K562 (cell line): Measurements from ENCODE around the gene LYZL4. TPM values are rescaled to one million over a fixed set of nuclear protein-coding genes. Genes with fewer than 3 reads are reported as not detected.

Source experiments
- CREBBP ChIP-seq: IDR thresholded peaks from one replicate; pipeline ENCODE4 v1.6.1; 2012; ENCODE audit warnings: low read depth, mild to moderate bottlenecking, control low read depth, inconsistent platforms, low read length
- CTCFL ChIP-seq: IDR thresholded peaks from 2 replicates; pipeline ENCODE4 v1.6.1; 2011; ENCODE audit warnings: borderline replicate concordance, low read depth, mild to moderate bottlenecking, moderate library complexity, low read length; ENCODE audit not compliant: insufficient read depth, poor library complexity, severe bottlenecking
- FOXM1 ChIP-seq, 2 experiments: fragments of 450-650 bp in 1 of 2; sonication (generic) in 1 of 2; formaldehyde crosslinking in 1 of 2; IDR thresholded peaks; 2 replicates each; pipeline versions ENCODE4 v1.6.1 to v1.9.0; 2017 to 2022; ENCODE audit warnings: low read depth in 2 of 2, mild to moderate bottlenecking in 2 of 2, missing genetic modification reagents in 1 of 2, moderate library complexity in 1 of 2
- HNRNPH1 ChIP-seq: fragments of 200-400 bp; formaldehyde crosslinking; optimal IDR thresholded peaks from 2 replicates; pipeline ENCODE3; 2017; ENCODE audit warnings: low read depth, mild to moderate bottlenecking, low read length, moderate library complexity
- KLF1 ChIP-seq: fragments of 450-650 bp; IDR thresholded peaks from 2 replicates; pipeline ENCODE4 v1.6.1; 2016; ENCODE audit warnings: missing genetic modification characterization, missing compliant biosample characterization
- PRDM10 ChIP-seq: fragments of 450-650 bp; IDR thresholded peaks from 2 replicates; pipeline ENCODE4 v1.6.1; 2018; ENCODE audit not compliant: partially characterized antibody
- RBM17 ChIP-seq: fragments of 200-400 bp; formaldehyde crosslinking; IDR thresholded peaks from 2 replicates; pipeline ENCODE4 v1.6.1; 2017; ENCODE audit warnings: low read depth, mild to moderate bottlenecking, low read length, borderline replicate concordance
- SRSF7 ChIP-seq: fragments of 200-400 bp; formaldehyde crosslinking; optimal IDR thresholded peaks from 2 replicates; pipeline ENCODE3; 2017; ENCODE audit warnings: mild to moderate bottlenecking, low read depth, low read length
- THRB ChIP-seq: fragments of 450-650 bp; formaldehyde crosslinking; conservative IDR thresholded peaks from 2 replicates; pipeline ENCODE4 v1.4.0; 2022; ENCODE audit warnings: mild to moderate bottlenecking, missing genetic modification characterization
- ZBTB12 ChIP-seq: fragments of 250-450 bp; sonication (Bioruptor Pico); IDR thresholded peaks from 2 replicates; pipeline ENCODE4 v1.4.0; 2020
- ZMIZ1 ChIP-seq, 2 experiments: fragments of 150-350 bp in 1 of 2; IDR thresholded peaks; 2 replicates each; pipeline ENCODE4 v1.6.1; 2012 to 2016; ENCODE audit warnings: low read depth in 2 of 2, low read length in 2 of 2, mild to moderate bottlenecking in 1 of 2, moderate library complexity in 1 of 2
- ZNF655 ChIP-seq: fragments of 250-450 bp; sonication (Bioruptor Pico); IDR thresholded peaks from 2 replicates; pipeline ENCODE4 v1.5.0; 2021
- polyA plus RNA-seq, 8 experiments: library from polyadenylated mRNA; depleted of rRNA in 4 of 8; stranded (reverse) in 5 of 8; unstranded in 3 of 8; fragments of >200 nt; fragmentation: Nextera tagmentation in 2 of 8; fragmentation: Illumina TruSeq in 1 of 8; extraction: Ambion mirVana in 2 of 8; extraction: Trizol in 1 of 8; gene quantifications; 2 replicates each; pipeline versions ENCODE4 v1.2.1 to v1.2.3, GENCODE V29; 2011 to 2014; ENCODE audit warnings: inconsistent platforms in 1 of 8, missing spikeins in 1 of 8
- total RNA-seq, 7 experiments: library from RNA; depleted of rRNA in 6 of 7; stranded (reverse); fragments of >200 nt in 6 of 7; fragmentation: Illumina TruSeq in 2 of 7; extraction: Trizol in 2 of 7; gene quantifications; 2 replicates each; pipeline versions ENCODE4 v1.2.1 to v1.2.3, GENCODE V29; 2011 to 2021; ENCODE audit warnings: low replicate concordance in 1 of 7

Gene LYZL4
- total and polyA plus RNA-seq, 9 of the 15 experiments (the other 6 are each of a cell fraction or from before 2014, with no cell fraction given) = not detected

- no peak for TF ChIP-seq THRB
- no peak for TF ChIP-seq SRSF7
- TF ChIP-seq CTCFL = no peak
- no peak for TF ChIP-seq ZBTB12 (CRISPR knock-in tag)
- TF ChIP-seq ZNF655 (CRISPR knock-in tag) = no peak
- TF ChIP-seq FOXM1 (IDR thresholded peaks at IDR 0.05; ENCODE audit: low read depth) = no peak
- no peak for TF ChIP-seq FOXM1 (CRISPR knock-in tag; IDR thresholded peaks at IDR 0.05; ENCODE audit: low read depth)
- TF ChIP-seq PRDM10 = no peak
- TF ChIP-seq HNRNPH1 = no peak
- no peak for TF ChIP-seq KLF1 (tag)
- no peak for TF ChIP-seq ZMIZ1 (IDR thresholded peaks at IDR 0.05; ENCODE audit: low read depth in 2 of 2, low read length in 2 of 2)
- TF ChIP-seq CREBBP = no peak
- no peak for TF ChIP-seq RBM17
Observed at GRCh38 chr3:42443819-42444436, 33.5 kb upstream of the LYZL4 start (continued).
